ENCODE data around the gene PRDM16. TPM values are rescaled to one million over a fixed set of nuclear protein-coding genes. Genes with fewer than 3 reads are reported as not detected.

Gene PRDM16
- total RNA-seq, 1 experiment from 2014 or later, result 1.6 TPM

- no peak for ATAC-seq
- DNase-seq (ENCODE audit: low spot score), result no peak
- CTCF ChIA-PET, result no interaction called here
- Mint-ChIP-seq H3K27ac (peak overlapping the region; percentile 72; the same call in 1 of the 2 replicates), H3K27me3 (ENCODE audit: low read depth) (no peaks in the 10 kb centered on the region), H3K36me3 (0 out of 2 replicates have a peak, but pooled peaks cover 2% of the 10 kb centered on the region), H3K4me3 (no peak overlapping the region), H3K9me3 (no peaks in the 10 kb centered on the region), H3K4me1 (peaks cover 10% of the 10 kb centered on the region)
- no peak for TF ChIP-seq FOXP1 (CRISPR knock-in tag; IDR thresholded peaks at IDR 0.05; ENCODE audit: borderline replicate concordance)
- TF ChIP-seq NR3C1 (CRISPR knock-in tag; conservative IDR thresholded peaks at IDR 0.05; ENCODE audit: low read depth), result no peak
- no peak for TF ChIP-seq ZNF281 (CRISPR knock-in tag; IDR thresholded peaks at IDR 0.05)
- TF ChIP-seq CREM (CRISPR knock-in tag; IDR thresholded peaks at IDR 0.05), result no peak
- TF ChIP-seq MXD4 (CRISPR knock-in tag; IDR thresholded peaks at IDR 0.05; ENCODE audit: borderline replicate concordance), result no peak
- TF ChIP-seq NFE2L1 (CRISPR knock-in tag; IDR thresholded peaks at IDR 0.05), result no peak
- POLR2A ChIA-PET, result no interaction called here
Observed at GRCh38 chr1:3460672-3461131, 391.7 kb downstream of the PRDM16 start.

DNA sequence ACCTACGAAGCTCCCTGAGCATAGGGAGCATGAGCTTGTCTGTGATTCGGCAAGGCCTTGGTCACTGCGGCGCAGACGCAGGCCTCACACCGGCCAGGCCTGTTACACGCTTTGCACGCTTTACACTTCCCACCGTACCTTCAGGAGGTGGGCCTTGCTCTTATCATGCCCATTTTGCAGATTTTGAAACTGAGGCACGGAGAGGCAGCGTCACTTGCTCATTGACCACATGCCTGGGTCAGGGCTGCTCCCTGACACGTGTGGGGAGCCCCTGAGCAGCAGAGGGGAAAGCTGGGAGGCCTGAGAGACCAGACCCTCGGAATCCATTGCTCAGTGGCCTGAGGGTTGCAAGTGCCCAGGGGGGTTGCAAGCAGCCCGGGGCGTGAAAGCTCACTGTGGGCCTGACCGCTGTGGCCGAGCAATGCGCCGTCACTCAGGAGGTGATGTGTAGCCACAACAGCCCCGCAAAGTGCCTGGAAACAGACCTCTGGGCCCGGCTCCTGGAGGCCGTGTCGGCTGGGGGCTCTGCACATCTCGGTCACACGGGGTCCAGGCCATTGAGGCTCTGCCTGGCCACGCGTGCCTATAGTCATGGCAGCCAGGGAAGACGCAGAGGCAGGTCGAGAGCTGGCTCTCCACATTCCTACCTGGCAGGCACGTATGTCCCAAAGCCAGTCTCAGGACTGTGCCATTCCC lies 392.4 kb downstream of the PRDM16 start:
- H3K4me3 Mint-ChIP-seq, result no peak overlapping the region
- H3K27me3 Mint-ChIP-seq (ENCODE audit: low read depth), result no peaks in the 10 kb centered on the region
- DNase-seq (ENCODE audit: low spot score) (no peak), ATAC-seq (no peak)
- no peaks in the 10 kb centered on the region for H3K9me3 Mint-ChIP-seq
- H3K27ac Mint-ChIP-seq, result peak overlapping the region; percentile 89
- peaks cover 9% of the 10 kb centered on the region for H3K4me1 Mint-ChIP-seq
- H3K36me3 Mint-ChIP-seq, result 0 out of 2 replicates have a peak, but pooled peaks cover 2% of the 10 kb centered on the region
- CTCF ChIA-PET, result interaction anchor here (3.3 to 6.7 kb wide), 2 partner anchors 8 to 30 kb away, joined by 20 to 41 read pairs; no protein-coding TSS in a partner anchor
- POLR2A ChIA-PET, result no interaction called here
- TF ChIP-seq, protein P1, sequence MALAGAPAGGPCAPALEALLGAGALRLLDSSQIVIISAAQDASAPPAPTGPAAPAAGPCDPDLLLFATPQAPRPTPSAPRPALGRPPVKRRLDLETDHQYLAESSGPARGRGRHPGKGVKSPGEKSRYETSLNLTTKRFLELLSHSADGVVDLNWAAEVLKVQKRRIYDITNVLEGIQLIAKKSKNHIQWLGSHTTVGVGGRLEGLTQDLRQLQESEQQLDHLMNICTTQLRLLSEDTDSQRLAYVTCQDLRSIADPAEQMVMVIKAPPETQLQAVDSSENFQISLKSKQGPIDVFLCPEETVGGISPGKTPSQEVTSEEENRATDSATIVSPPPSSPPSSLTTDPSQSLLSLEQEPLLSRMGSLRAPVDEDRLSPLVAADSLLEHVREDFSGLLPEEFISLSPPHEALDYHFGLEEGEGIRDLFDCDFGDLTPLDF (CRISPR knock-in tag; IDR thresholded peaks at IDR 0.05), result no peak
- TF ChIP-seq OVOL2 (CRISPR knock-in tag; IDR thresholded peaks at IDR 0.05; ENCODE audit: borderline replicate concordance) (no peak), ZNF219 (CRISPR knock-in tag; IDR thresholded peaks at IDR 0.05; ENCODE audit: borderline replicate concordance) (no peak), ZNF532 (CRISPR knock-in tag; IDR thresholded peaks at IDR 0.05; ENCODE audit: borderline replicate concordance) (no peak), JAZF1 (CRISPR knock-in tag; IDR thresholded peaks at IDR 0.05) (no peak), ZNF138 (CRISPR knock-in tag; conservative IDR thresholded peaks at IDR 0.05) (no peak), ESRRA (CRISPR knock-in tag; IDR thresholded peaks at IDR 0.05; ENCODE audit: borderline replicate concordance) (no peak)
- TF ChIP-seq, protein P2, sequence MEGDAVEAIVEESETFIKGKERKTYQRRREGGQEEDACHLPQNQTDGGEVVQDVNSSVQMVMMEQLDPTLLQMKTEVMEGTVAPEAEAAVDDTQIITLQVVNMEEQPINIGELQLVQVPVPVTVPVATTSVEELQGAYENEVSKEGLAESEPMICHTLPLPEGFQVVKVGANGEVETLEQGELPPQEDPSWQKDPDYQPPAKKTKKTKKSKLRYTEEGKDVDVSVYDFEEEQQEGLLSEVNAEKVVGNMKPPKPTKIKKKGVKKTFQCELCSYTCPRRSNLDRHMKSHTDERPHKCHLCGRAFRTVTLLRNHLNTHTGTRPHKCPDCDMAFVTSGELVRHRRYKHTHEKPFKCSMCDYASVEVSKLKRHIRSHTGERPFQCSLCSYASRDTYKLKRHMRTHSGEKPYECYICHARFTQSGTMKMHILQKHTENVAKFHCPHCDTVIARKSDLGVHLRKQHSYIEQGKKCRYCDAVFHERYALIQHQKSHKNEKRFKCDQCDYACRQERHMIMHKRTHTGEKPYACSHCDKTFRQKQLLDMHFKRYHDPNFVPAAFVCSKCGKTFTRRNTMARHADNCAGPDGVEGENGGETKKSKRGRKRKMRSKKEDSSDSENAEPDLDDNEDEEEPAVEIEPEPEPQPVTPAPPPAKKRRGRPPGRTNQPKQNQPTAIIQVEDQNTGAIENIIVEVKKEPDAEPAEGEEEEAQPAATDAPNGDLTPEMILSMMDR (IDR thresholded peaks at IDR 0.05), result no peak
- TF ChIP-seq, protein P3, sequence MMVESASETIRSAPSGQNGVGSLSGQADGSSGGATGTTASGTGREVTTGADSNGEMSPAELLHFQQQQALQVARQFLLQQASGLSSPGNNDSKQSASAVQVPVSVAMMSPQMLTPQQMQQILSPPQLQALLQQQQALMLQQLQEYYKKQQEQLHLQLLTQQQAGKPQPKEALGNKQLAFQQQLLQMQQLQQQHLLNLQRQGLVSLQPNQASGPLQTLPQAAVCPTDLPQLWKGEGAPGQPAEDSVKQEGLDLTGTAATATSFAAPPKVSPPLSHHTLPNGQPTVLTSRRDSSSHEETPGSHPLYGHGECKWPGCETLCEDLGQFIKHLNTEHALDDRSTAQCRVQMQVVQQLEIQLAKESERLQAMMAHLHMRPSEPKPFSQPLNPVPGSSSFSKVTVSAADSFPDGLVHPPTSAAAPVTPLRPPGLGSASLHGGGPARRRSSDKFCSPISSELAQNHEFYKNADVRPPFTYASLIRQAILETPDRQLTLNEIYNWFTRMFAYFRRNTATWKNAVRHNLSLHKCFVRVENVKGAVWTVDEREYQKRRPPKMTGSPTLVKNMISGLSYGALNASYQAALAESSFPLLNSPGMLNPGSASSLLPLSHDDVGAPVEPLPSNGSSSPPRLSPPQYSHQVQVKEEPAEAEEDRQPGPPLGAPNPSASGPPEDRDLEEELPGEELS (CRISPR knock-in tag; IDR thresholded peaks at IDR 0.05), result no peak
- TF ChIP-seq, protein P4, sequence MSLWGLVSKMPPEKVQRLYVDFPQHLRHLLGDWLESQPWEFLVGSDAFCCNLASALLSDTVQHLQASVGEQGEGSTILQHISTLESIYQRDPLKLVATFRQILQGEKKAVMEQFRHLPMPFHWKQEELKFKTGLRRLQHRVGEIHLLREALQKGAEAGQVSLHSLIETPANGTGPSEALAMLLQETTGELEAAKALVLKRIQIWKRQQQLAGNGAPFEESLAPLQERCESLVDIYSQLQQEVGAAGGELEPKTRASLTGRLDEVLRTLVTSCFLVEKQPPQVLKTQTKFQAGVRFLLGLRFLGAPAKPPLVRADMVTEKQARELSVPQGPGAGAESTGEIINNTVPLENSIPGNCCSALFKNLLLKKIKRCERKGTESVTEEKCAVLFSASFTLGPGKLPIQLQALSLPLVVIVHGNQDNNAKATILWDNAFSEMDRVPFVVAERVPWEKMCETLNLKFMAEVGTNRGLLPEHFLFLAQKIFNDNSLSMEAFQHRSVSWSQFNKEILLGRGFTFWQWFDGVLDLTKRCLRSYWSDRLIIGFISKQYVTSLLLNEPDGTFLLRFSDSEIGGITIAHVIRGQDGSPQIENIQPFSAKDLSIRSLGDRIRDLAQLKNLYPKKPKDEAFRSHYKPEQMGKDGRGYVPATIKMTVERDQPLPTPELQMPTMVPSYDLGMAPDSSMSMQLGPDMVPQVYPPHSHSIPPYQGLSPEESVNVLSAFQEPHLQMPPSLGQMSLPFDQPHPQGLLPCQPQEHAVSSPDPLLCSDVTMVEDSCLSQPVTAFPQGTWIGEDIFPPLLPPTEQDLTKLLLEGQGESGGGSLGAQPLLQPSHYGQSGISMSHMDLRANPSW (CRISPR knock-in tag; conservative IDR thresholded peaks at IDR 0.05; ENCODE audit: low read depth), result no peak
- TF ChIP-seq, protein P5, sequence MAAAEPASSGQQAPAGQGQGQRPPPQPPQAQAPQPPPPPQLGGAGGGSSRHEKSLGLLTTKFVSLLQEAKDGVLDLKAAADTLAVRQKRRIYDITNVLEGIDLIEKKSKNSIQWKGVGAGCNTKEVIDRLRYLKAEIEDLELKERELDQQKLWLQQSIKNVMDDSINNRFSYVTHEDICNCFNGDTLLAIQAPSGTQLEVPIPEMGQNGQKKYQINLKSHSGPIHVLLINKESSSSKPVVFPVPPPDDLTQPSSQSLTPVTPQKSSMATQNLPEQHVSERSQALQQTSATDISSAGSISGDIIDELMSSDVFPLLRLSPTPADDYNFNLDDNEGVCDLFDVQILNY (CRISPR knock-in tag; IDR thresholded peaks at IDR 0.05), result no peak
